Islet precursor cell (in vitro differentiated cells): Measurements from ENCODE around the gene NOX5.
A peak's percentile ranks its signal among the peaks of the same experiment; 100 is the strongest.
"Not testable (repeated sequence)": the region's sequence is repeated elsewhere in the genome, so short reads cannot be mapped to it uniquely, and the experiment has no call there.

Source experiments
- DNase-seq: peaks from one replicate; pipeline ENCODE4 v3.0.0-alpha.2; 2018

The NOX5 gene

GRCh38 chr15:69014454-69014853 is at the start of gene NOX5:
Gene NOX5, plus strand, starts transcription at chr15:69014695. Its CDS starts 41 bp downstream, at chr15:69014736.
- DNase-seq, result peak; percentile 77

- no peak for DNase-seq
Measured at GRCh38 chr15:68966996-68967395, 47.5 kb upstream of the NOX5 start.

GRCh38 chr15:68967948-68968347 is 46.5 kb upstream of the NOX5 start:
- DNase-seq, result no peak

- DNase-seq, result no peak
Measured at GRCh38 chr15:68969298-68969697, 45.2 kb upstream of the NOX5 start.

GRCh38 chr15:68972201-68973065 is 42.1 kb upstream of the NOX5 start:
- DNase-seq, result no peak

- DNase-seq, result not testable (repeated sequence)
Measured at GRCh38 chr15:68975651-68976160, 38.8 kb upstream of the NOX5 start.

GRCh38 chr15:68977426-68977825 is 37.1 kb upstream of the NOX5 start:
- not testable (repeated sequence) for DNase-seq

- DNase-seq, result no peak
Measured at GRCh38 chr15:68979006-68979405, 35.5 kb upstream of the NOX5 start.

GRCh38 chr15:68979816-68980215 is 34.7 kb upstream of the NOX5 start:
- no peak for DNase-seq

- no peak for DNase-seq
Measured at GRCh38 chr15:68980786-68981185, 33.7 kb upstream of the NOX5 start.

GRCh38 chr15:68981941-68982340 is 32.6 kb upstream of the NOX5 start:
- no peak for DNase-seq

- no peak for DNase-seq
Measured at GRCh38 chr15:68982976-68983563, 31.4 kb upstream of the NOX5 start.

GRCh38 chr15:68983961-68984481 is 30.5 kb upstream of the NOX5 start:
- DNase-seq, result no peak

- no peak for DNase-seq
Measured at GRCh38 chr15:68984586-68984985, 29.9 kb upstream of the NOX5 start.

GRCh38 chr15:68985361-68985891 is 29.1 kb upstream of the NOX5 start:
- no peak for DNase-seq

- no peak for DNase-seq
Measured at GRCh38 chr15:68986322-68986721, 28.2 kb upstream of the NOX5 start.

GRCh38 chr15:68987120-68987519 is 27.4 kb upstream of the NOX5 start:
- no peak for DNase-seq

- DNase-seq, result no peak
Measured at GRCh38 chr15:68987676-68988075, 26.8 kb upstream of the NOX5 start.

GRCh38 chr15:68989541-68990230 is 24.8 kb upstream of the NOX5 start:
- no peak for DNase-seq

- DNase-seq, result no peak
Measured at GRCh38 chr15:68990231-68990991, 24.1 kb upstream of the NOX5 start.

- no peak for DNase-seq
Measured at GRCh38 chr15:68990992-68991500, 23.4 kb upstream of the NOX5 start.

- peak; percentile 71 for DNase-seq
Measured at GRCh38 chr15:68991723-68992122, 22.8 kb upstream of the NOX5 start.
